8988T (cell line): ENCODE measurements around the gene TTLL10.

Experiments
- DNase-seq: peaks from one replicate; pipeline ENCODE4 v3.0.0; 2011

TTLL10 gene

DNA sequence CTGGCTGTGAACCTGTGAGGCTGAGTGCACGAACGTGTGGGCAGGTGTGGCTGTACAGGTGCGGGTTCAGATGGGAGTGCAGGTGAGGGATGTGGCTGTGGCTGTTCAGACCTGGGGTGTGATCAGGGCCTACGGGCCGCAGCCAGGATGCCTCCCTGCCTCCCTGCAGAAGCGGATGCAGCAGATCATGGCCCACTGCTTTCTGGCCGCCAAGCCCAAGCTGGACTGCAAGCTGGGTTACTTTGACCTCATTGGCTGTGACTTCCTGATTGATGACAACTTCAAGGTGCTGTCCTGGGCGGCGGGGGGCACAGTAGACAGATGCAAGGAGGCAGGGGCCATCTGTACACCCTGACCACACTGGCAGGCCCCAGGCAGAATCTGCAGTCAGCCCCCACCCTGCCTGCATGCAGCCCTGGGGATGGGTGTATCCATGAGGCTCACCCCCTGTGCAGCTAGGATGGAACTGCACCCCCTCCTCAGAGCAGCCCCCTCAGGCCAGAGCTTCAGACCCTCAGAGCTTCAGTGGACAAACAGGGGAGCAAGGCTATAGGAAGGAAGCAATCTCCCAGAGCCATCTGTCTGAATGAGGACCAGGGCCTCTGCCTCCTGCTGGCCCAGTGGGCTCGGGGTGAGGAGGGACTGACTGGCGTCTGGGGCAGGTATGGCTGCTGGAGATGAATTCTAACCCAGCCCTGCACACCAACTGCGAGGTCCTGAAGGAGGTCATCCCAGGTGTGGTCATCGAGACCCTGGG, 22.9 kb downstream of the TTLL10 start:
- DNase-seq = no peak

DNA sequence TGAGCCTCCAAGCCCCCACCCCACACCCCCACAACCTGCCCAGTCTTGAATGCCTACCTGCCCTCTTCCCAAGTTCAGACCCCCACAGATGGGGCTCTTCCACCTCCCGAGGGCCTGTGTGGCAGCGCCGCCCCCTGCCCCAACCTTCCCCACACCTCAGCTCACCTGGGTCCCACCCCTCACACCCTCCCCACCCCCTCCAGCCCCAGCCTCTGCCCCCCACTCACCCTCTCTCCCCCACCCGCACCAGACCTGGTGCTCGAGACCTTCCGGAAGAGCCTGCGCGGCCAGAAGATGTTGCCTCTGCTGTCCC, 23.5 kb downstream of the TTLL10 start:
- no peak for DNase-seq

DNA sequence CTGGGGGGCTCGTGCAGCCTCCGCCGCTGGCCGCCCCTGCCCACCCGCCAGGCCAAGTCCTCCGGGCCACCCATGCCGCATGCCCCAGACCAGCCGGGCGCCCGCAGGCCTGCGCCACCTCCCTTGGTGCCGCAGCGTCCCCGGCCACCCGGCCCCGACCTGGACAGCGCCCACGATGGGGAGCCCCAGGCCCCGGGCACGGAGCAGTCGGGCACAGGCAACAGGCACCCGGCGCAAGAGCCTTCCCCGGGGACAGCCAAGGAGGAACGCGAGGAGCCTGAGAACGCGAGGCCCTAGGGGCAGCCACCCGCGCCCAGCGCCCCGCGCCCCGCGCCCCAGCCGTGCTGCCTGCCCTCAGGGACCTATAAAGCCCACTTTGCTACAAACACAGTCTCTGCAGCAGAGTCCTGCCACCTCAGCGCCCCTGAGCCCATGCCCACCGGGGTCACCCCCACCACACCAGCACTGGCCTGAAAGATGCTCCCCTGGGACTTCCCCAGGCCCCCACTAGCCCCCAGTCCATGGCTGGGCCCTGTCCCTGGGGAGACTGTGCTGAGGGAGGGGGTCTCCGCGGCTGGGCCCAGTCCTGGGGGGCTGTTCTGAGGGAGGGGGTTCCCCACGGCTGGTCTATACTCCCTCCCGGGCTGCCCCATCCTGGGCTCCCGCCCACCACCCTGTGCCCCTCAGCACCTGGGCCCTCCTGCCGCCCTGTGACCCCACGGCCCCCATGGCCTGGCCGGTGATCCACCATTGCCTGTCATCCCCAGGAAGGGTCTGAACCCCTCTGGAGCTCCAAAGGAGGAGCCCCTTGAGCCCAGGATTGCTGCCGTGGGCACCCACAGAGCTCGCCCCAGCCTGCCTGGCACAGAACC, 24.1 kb downstream of the TTLL10 start:
- no peak for DNase-seq

DNA sequence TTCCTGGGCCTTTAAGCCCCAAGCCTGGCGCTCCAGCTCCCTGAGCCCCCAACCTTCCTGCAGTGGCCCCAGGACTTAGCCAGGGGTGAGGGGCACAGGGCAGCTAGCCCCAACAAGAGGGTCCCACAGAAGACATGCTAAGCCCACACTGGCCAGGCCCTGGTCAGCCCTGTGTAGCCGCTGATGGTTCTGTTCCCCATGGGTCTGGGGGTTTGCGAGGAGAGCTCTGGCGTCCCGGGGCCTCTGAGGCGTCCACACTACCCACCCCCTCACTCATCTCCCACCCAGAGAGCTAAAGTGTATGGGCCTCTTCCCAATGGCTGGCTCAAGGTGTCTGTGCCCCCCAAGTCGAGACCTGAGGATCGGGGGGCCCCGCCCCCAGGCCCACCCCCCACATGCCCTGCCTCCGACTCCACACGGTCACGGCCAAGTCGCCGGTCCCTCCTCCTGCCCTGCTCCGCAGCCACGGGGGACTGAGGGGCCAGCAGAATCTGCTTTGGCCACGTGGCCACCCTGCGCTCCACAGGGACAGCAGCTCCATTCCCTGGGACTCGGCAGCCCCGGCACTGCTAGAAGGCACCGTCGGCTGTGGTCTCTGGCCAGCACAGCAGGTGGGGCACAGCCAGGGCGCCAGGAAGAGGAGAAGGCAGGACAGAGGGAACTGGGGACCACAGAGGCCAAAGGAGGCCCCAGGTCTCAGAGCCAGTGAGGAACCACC, 24.9 kb downstream of the TTLL10 start:
- no peak for DNase-seq

DNA sequence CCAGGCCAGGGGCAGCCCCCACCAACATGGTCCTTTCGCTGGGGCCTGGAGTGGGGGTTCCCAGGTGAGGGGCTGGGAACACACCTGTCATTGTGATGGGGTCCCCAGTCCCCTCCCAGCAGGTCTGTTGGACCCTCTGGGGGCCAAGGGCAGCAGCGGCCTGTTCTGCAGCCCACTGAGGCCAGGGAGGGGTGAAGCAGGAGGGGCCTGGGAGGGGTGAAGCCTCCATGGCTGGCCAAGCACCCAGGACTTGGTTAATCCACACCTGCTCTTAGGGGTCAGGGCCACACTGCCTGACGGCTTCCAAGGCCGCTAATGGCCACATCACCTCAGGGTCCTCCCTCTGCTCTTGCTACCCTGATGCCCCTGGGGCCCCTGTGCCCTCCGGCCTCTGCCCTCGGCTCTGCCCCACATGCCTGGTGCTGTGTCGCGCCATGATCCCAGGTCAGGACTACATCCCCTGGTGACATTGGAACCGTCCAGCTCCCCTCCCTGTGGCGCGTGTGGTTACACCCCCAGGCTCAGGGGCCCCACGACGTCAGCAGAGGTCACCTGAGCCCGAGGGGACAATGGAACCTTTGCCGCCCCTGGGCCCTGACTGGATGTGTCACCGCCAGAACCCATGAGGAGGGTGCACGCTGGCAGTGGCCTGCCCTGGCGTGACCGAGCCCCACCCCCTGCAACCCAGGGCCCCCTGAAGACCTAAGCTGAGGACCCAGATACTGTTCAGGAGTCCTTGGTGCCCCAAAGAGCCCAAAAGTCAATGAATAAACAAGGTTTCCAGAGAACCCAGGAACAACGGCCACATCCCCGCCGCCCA, 25.7 kb downstream of the TTLL10 start:
- no peak for DNase-seq

DNA sequence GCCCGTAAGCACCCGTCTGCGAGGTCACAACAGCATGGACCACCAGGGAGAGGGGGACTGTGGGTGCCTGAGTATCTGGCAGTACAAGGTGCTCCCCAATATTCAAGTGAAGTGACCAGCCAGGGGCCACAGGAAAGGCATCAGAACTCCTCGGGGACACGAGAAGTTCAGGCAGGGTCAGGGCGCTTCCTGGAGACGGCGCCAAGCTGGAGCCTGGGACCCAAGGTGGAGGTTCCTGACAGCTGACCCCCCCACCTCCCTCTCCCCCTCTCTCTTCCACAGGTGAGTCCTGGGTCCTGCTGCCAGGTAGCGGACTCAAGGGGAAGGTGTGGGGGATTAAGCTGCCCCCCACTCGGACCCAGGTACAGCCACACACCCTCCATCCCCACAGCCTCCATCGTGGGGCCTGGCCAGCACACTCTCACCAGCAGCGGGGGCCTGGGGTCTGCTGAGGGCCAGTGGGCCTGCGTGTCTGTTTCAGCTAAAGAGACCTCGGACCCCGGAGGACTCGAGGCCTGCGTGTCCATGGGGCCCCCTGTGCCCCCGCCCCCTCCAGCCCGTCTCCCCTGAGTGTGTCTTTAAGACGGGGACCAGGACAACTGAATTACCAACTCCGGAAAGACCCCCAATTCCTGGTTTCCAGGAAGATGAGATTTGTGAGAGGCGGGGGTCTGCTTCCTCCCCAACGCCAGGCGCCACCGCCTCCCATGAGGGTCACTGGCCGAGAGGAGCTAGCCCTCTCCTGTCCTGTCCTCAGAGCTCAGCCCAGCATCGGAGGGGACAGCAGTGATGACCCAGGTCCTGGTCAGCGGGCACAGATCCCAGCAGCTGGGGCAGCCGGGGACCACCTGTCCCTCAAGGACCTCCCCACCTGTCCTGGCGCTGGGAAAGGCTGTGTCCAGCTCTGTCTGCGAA, 26.5 kb downstream of the TTLL10 start:
- no peak for DNase-seq

DNA sequence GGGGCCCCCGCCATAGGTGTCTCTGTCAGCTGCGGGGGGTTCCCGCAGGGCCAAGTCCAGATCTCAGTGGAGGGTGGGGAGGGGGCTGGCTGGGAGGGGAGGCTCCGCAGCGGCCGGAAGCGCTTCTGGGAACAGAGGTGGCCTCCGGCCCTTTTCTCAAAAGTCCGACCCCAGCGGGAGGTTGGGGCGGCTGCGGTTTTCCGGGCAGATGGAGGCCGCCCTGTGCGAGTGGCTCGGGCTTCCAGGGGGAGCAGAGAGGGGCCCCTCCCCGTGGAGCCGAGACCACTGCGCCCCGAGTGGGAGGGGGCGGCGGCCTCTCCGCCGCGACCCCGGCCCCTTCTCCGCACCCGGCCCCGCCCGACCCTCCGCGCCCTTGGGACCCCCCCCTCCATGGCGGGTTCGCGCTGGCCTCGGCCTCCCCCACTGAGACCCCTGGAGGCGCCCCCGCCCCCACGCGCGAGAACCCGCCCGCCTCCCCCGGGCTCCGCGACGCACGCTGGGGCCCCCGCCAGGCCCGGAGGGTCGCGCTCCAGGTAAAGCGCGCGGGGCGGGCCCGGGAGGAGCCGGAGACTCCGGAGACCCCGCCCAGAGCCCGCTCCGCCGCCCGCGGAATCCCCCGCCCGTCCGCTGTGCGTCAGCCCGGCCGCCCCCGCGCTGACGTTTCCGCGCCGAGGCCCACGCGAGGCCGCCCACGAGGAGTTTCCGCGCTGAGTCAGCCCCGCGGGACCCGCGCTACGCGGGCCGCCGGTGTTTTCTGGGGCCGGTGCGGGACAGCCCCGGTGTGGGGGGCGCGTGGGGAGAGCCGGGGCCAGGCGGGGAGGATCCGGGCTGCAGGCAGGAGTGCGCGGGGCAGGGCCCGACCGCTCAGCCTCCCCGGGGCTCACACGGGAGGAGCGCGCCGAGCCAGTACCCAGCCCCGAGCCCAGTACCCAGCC, 27.5 kb downstream of the TTLL10 start:
- DNase-seq = no peak

DNA sequence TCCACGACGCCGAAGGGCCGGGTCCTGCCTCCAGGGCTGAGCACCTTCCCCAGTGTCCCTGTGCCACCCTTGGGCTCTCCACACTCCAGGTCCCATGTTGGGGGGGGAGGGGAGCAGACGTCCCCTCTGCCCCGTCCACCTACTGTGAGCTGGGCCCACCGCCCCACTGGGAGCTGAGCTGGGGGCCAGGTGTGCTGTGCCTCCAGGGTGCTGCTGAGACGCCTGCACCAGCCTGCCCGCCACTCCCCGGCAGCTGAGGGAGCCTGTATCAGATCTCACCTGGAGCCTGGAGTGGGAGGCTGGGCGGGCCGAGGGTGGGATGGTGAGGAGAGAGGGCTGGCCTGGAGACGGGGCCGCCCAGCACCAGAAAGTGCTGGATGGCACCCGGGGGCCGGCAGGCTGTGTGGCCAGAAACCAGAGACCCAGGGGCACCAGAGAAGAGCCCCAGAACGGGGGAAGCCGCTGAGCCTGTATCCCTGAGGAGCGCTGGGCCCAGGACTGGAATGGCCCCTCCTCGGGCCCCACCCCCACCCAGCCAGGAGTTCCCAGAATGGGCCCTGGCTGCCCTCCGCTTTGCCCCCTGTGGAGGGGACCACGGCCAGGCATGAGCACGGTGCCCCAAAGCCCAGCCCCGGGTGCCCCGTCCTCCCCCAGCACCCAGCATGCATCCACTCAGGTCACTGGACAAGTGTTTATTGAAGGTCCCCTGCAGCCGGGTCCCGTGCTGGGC, 29.3 kb downstream of the TTLL10 start:
- no peak for DNase-seq

DNA sequence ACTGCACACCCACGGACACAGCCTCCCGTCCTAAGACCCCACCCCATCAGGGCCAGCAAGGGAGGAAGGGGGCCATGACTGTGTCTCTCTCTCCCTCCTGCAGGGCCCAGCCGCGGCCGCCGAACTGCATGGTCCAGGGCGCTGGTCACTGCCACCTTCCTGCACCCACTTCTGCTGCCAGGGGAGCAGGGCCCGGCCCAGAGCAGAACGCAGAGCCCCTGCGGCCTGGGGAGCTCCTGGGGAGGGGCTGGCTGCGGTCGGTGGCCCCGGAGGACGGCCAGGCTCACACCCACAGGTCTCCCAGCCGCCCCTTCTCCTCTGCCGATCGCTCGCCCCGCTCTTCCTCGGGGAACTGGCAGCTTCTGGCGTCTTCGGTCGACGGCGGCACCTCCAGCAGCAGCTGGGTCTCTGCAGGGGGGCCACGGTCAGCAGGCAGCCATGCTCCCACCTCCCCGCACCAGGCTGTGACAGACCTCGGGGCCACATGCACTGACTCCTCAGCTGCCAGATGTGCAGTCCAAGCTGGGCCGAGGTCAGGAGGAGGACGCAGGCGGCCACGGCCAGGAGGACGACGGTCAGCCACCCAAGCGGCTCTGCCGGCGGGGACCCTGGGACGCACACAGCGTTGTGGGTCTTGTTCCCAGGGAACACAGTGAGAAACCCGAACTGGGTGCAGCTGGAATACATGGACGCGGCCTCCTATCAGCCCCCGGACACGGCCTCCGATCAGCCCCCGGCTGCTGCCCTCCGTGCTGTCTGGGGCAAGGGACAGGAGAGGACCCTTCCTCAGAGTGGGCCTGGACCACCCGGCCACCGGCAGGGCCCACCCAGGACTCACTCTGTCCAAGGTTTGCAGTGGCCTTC, 30.1 kb downstream of the TTLL10 start:
- DNase-seq = no peak

DNA sequence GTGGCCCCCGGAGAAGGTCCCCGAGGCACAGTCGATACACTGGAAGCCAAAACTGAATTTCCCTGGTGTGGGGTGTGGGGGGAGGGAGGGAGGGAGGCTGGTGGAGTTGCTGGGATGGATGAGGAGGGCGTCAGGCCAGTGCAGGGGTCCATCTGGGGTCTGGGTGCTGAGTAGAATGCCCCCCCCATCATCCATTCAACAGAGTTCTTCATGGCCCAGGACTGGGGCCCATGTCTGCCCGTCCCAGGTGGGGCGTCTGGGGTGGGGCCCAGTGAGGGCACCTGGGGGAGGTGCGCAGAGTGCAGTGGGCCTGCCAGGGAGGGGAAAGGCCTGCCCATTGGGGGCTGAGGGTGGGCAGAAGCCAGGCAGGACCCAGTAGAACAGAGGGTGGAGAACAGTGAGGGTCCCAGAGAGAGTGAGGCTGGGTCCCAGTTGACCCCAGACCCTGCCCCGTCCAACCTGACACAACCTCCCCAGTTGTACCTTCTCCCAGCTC, 30.8 kb downstream of the TTLL10 start:
- DNase-seq = no peak

DNA sequence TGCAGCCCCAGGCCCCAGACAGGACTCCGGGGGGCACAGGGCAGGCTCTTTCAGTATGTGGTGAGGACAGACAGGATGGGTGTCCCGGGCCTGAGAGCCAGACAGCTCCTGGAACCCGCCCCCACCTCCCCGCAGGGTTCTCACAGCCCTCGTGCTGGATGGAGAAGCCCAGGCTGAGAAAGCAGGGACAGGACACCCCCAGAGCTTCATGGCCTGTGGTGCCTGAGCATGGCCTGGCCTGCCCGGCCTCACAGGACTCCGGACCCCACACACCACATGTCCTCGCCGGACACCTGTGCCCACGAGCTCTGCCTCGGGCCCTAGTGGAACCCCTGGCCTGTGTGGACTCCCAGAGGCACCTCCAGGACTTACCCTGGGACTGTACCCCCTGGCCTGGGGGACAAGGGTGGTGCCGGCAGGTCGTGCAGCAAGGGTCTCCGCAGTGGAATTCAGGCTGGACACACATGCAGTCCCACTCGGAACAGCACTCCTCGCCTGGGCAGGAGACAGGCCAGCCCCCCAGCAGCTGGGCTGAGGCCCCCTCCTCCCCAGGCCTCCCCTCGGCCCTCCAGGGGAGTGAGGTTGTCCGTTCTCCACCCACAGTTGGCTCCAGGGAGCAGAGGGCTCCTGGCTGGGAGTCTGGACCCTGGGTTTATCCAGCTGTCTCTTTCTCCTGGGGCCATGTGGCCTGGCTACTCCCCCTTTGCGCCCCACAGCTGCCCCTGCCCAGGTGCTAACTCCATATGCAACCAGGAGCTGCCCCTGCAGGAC, 31.5 kb downstream of the TTLL10 start:
- DNase-seq = no peak

DNA sequence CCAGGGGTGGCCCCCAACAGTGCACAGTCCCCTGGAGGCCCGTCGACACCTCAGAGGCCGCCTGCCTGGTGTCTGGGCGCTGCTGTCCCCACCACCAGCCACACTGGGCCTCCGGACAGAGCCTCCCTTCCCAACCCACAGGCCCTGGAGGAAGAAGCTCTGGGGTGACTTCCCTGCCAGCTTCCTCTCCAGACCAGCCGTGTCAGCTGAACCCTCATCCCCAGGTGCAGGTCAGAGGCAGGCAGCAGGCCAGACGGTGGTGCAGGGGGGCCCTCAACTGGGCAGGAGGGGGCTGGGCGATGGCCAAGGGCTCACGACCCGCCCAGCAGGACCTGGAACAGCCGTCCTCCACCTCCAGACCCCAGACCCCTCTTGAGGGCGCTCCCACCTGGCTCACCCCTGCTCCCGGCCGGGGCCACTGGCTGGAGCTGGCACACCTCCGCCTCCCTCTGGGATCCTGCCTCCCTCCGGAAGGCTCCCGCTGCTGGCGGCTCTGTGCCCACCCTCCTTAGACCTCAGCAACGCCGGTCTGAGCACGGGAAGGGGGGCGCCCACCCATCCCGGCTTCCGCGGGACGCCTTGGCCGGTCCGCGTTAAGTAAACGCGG, 32.2 kb downstream of the TTLL10 start:
- peak; percentile 56 for DNase-seq

DNA sequence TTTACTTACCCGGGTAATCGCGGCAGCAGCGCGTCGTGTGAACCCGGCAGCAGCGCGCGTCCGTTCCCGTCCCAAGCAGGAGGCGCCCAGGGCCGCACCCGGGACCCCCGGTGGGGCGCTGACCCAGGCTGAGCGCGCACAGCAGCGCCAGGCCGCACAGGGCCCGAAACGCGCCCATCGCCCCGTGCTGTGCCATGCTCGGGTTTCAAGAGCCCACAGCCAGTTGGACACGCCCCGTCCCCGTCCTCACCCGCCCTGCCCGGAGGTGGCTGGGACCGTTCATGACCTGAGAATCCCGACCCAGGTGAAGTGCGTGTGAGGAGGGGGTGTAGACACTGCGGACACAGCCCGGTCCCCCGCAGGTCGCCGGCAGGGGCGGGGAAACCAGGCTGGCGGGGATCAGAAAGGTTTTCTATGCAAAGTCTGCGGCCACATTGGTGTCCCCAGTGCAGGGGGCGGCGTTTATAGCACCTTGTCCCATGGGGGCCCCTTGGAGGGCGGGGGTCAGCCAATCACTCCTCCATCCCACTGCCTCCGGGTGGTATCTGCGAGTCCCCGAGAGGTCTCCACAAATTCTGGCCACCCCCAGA, 32.8 kb downstream of the TTLL10 start, which contains the start of gene TNFRSF18:
Gene TNFRSF18, minus strand, starts transcription at position 217 of the 590 bp plus-strand sequence. Its CDS starts 21 bp downstream, at position 196.
- no peak for DNase-seq

DNA sequence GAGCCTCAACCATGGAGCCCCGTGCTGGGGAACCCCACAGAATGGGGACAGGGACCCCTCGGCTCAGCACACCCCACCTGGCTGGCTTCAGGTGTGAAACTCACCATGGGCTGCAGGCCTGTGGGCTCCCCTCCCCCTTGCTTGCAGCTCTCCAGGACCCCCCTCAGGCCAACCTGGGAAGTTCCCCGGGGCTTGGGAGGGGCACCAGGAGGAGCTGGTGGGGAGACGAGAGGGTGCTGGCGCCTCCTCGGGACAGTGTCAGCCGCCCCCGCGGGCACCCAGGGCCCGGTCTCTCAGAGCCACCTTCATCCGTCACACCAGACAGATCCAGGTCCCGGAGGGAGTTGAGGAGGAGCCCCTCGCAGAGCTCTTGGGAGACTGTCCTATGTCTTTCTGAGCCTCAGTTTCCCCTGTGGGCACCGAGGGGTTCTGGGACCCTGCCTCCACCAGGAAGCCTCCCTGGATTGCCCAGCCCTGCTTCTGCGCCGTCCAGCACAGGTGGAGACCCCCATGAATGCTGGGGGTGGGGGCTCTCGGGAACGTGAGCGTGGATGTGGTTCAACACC, 33.4 kb downstream of the TTLL10 start:
- DNase-seq = peak; percentile 64

DNA sequence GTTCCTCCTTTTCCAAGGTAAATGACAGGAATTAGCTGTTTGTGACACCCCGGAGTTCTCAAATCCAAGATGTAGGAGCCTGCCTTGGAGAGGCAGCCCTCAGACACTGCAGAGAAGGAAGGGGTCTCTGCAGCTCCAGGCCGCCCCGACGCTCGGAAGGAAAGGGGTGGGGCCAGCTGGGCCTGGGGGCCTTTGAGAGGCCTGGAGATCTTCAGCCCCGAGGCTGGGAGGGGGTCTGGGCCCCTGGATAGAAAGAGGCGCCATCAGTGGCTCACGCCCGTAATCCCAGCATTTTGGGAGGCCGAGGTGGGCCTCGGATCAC, 33.9 kb downstream of the TTLL10 start:
- DNase-seq = no peak

DNA sequence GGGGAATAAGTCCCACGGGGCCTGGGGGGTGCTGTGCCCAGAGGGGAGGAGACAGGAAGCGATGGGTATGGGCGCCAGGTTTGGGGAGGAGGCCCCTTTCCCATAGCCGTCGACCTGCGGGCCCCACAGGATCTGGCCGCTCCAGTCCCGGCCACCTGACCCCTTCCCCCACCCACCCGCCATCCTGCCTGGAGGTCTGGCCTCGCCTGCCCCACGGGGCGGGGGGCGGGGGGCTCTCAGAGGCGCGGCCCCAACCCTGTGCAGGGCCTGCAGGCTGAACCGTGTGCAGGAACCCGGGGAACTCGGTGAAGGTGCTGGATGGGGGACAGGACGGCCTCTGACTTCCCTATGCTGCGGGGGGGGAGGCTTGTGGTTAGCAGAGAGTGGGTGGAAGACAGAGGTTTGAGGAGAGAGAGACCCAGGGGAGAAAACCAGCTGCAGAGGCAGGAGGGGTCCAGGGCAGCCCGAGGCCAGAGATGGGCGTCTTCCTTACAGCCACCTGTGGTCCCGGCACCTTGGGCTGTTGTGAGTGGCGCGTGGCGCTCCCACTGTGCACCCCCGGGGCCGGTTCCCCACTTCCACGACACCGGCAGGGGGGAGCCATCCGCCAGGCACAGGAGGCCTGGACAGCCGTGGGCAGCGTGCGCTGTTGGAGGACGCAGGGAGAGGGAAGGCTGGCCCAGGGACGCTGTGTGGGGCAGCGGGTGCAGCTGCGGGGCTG, 35.2 kb downstream of the TTLL10 start:
- DNase-seq = peak; percentile 28
